GM18861 (cell line): ENCODE results near the gene NPTXR.

ENCODE experiments used
- ATAC-seq: cut with Tn5 transposase; IDR thresholded peaks from one replicate; pipeline ENCODE4 v1.9.1; 2021; ENCODE audit not compliant: unreplicated experiment

The NPTXR gene

DNA sequence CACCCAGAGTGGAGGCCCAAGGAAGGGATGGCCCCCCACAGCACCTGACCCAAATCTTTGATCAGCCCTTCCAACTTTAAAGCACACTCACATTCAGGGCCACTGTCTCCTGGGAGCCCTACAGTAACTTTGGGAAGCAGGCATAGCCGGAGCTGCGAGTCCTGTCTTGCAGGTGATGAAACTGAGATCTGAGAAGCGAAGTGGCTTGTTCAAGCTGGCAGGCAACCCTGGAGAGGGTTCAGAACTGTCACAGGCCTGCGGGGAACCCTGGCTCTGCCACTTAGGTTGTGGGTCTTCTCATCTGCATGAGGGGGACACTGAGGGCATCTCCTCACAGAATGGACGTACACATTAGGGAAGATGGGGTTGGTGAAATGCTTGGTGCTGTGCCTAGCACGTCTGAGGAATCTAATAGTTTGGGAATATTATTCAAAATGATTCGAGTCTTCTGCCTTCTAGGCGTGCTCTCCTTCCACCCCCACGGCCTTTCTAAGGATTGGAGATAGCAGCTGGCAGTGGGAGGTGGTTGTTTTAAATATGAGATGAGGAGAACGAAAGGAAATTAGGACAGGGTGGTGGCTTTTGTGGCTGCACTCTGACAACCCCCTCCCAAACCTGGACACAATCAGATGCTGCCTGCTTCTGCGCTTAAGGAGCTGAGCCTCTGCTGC, 69.2 kb downstream of the NPTXR start:
- no peak for ATAC-seq

DNA sequence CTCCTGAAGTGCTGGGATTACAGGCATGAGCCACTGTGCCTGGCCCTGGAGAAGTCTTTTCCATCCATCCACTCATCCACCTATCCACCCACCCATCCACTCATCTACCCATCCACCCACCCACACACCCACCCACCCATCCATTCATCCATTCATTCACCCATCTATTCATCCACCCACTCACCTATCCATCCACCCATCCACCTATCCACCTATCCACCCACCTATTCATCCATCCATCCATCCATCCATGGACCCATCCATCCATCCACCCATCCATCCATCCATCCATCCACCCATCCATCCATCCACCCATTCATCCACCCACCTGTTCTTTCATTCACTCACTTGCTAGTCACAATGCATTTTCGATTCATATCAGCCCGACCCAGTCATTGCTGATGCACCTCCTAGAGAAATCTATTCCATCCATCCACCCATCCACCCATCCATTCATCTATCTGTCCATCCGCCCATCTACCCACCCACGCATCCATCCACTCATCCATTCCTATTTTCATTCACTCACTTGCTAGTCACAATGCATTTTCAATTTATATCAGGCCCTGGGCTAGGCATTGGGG, 70.4 kb downstream of the NPTXR start:
- ATAC-seq = no peak

DNA sequence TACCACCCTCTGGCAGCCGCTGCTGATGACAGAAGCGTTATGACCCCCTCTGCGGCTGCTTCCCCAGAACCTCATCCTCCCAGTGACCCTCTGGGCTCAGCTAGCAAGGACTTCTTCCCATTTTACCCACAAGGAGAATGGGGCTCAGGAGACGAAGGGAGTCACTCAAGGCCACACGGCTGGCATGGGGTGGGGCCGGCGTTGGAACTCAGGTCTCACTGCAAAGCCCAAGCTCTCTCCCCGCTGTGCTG, 71.3 kb downstream of the NPTXR start:
- no peak for ATAC-seq

DNA sequence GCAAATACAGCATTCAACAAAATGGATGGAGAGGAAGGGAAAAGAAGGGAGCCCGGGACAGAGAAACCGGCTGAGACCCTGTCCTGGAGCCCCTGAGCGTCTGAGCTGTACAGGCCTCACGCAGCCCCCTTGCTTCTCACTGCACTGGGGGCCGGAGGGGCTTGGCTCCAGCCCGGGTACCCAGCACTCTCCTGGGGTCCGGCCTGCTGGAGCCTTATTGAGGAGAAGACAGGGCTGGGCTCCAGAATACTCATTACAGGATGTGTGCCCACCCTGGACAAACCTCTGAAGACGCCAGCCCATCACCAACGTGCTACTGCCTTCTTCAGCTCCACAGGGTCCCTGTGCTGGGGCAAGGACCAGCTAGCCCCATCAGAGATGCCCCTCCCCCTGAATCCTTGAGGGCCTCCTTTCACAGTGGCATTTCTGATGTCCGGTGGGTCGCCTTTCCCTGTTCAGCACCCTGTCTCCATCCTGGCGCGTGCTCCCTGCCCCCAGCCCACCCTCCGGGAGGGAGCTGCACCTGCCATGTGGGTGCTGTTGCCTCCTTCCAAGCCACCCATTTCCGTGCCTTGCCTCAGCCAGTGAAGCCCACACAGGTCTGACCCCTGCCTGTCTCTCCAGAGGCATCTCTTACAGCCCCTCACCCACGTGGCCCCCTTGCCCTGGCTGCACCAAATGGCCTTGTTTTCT, 73.4 kb downstream of the NPTXR start:
- no peak for ATAC-seq
